HTERT RPE-1 (cell line): ENCODE results near the gene ALDOA.
"Not testable (repeated sequence)": the region's sequence is repeated elsewhere in the genome, so short reads cannot be mapped to it uniquely, and the experiment has no call there.

ENCODE experiments used
- in situ Hi-C: fragments of 300-500 bp; cut with MboI; formaldehyde crosslinking; loops from 4 replicates; pipeline ENCODE4 v1.14.3; 2020; ENCODE audit warnings: low sequenced_read_pairs

Gene ALDOA

GRCh38 chr16:30065102-30065942 is at the start of gene ALDOA:
TSS of gene ALDOA (plus strand) at chr16:30065760. CDS start at chr16:30066898, 1,138 bp downstream.
- in situ Hi-C loops: no loop called here

- in situ Hi-C loops: no loop called here
These were observed 48.8 kb upstream of the ALDOA start for GRCh38 chr16:30016555-30017276.

DNA sequence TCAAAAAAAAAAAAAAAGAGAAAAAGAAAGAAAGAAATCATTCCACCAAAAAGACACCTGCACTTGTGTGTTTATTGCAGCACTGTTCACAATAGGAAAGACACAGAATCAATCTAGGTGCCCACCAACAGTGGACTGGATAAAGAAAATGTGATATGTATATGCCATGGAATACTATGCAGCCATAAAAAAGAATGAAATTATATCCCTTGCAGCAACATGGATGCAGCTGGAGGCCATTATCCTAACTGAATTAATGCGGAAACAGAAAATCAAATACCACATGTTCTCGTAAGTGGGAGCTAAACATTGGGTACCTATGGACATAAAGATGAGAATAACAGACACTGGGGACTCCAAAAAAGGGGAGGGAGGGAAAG is 48.3 kb upstream of the ALDOA start:
- in situ Hi-C loops: no loop called here

DNA sequence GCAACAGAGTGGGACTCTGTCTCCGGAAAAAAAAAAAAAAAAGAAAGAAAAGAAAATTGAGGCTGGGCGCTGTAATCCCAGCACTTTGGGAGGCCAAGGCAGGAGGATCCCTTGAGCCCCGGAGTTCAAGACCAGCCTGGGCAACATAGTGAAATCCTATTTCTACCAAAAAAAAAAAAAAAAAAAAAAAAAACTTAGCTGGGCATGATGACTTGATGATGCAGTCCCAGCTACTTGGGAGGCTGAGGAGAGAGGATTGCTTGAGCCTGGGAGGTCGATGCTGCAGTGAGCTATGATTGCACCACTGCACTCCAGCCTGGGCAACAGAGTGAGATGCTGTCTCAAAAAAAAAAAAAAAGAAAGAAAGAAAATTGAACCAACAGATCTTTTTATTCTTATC is 47.6 kb upstream of the ALDOA start:
- in situ Hi-C loops: not testable (repeated sequence)

GRCh38 chr16:30018731-30019158 is 46.8 kb upstream of the ALDOA start:
- in situ Hi-C loops: no loop called here

DNA sequence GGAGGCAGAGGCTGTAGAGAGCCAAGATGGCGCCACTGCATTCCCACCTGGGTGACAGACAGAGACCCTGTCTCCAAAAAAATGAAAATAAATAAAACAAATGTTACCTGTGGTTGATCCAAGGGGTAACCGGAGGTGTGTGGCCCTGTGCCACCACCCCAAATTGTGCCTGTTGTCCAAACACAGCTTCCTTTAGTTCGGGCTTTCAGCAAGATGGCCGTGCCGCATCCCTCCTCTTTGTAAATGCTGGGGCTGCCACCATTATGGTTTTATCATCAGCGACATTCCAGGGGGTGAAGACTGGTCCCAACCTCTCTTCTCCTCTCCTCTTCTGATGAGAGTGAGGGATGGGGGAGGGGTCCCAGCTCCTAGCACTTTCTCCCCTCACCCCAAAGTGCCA is 42.7 kb upstream of the ALDOA start, which contains the start of gene C16orf92:
C16orf92 (plus strand) TSS at position 312 of the 400 bp plus-strand sequence. CDS start 143 bp downstream, outside the sequence.
- in situ Hi-C loops: no loop called here

- in situ Hi-C loops: no loop called here
These were observed 42.0 kb upstream of the ALDOA start for GRCh38 chr16:30023586-30023985.

DNA sequence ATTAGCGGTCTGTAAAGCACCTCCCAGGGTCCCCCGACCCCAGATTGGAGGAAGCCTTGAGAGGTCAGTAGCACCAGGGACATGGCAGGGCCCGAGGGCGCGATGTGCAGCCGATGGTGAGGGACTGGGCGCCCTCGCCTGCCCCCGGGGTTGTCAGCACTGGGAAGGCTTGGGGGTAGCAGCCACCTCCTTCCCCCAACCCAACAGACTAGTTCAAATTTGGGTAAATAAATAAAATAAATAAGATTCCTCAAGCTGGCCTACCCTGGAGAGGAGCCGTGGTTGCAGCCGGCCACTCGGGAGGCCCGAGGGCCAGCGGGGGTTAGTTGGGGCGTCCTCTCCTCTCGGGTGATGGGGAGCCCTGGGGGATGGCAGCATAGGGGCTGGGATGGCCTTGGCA is 41.1 kb upstream of the ALDOA start:
- in situ Hi-C loops: no loop called here

DNA sequence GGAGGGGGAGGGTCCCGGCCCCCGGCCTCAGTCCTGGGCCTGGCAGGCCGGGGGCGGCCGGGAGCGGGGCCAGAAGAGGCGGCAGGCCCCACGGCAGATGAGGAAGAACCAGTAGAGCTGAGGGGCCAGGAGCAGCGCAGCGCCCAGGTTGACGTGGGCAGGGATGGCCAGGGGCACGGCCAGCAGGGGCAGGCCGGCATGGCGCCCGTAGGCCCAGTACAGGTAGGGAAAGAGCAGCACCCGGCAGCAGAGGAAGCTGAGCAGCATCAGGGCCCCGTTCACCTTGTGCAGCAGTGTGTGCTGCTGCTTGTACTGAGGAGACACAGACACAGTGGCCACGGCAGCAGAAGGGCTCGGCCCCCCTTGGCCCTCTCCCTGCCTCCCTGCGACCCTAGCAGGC is 40.4 kb upstream of the ALDOA start:
- in situ Hi-C loops: no loop called here

DNA sequence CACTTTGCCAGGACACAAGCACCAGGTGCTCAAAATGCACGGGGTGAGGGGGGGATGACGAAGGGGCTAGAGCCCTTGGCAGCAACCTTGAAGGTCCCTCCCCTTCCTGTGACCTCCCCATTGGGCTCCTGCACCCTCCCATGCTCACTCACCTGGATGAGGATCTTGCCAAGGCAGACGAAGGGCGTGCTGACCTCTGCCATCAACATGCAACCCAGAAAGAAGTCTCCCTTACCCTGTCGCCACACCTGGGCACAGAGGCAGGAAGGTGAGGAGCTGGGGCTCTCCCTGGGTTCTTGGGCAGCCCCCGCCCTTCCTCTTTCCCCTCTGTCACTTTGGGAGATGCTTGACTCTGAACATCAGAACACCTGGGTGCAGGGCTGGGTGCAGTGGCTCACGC is 40.0 kb upstream of the ALDOA start:
- in situ Hi-C loops: no loop called here

DNA sequence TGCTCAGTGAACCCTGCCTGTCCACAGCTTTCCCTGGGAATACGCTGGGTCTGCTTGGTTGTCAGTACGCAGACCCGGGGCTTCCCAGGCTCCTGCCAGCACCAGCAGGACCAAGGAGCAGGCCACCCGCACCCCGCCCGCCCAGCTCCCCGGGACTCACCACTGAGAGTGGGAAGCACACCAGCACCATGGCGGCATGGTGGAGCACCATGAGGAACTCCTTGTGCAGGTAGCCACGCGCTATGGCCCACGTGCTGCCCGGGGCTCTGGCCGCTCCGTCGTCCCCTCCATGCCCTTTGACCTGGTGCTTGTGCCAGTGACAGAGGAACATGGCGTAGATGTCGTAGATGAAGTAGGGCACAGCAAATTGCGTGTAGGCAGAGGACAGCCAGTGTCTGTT is 39.1 kb upstream of the ALDOA start:
- in situ Hi-C loops: no loop called here

GRCh38 chr16:30027588-30028437 is 37.7 kb upstream of the ALDOA start:
- in situ Hi-C loops: no loop called here

- in situ Hi-C loops: no loop called here
These were observed 37.0 kb upstream of the ALDOA start for GRCh38 chr16:30028438-30029076.

GRCh38 chr16:30030011-30030685 is 35.4 kb upstream of the ALDOA start:
- in situ Hi-C loops: no loop called here

- in situ Hi-C loops: no loop called here
These were observed 34.6 kb upstream of the ALDOA start, which contains the start of gene TLCD3B for GRCh38 chr16:30030841-30031413. TSS of gene TLCD3B (minus strand) at chr16:30031271. CDS start at chr16:30030527, 744 bp downstream.

DNA sequence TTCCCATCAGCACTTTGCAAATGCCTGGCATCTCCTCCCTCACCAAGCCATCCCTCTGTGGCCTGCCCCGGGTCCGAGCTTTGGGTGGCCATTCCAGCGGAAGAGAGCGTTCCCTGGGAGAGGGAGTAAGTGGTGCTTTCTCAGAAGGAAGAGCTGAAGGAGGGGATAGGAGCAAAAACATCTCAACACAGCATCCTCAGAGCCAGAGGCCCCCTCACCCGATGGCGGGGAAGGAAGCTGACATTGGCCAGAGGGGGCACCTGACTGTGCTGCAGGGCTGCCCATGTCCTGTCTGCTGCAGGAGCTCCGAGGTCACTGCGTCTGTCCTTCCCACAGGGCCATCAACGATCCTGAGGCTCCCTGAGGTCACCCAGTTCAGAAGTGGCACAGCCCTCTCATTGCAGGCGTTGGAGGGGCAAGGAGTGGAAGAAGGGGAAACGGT is 34.1 kb upstream of the ALDOA start:
- in situ Hi-C loops: no loop called here

- in situ Hi-C loops: no loop called here
These were observed 33.3 kb upstream of the ALDOA start for GRCh38 chr16:30032083-30032819.

DNA sequence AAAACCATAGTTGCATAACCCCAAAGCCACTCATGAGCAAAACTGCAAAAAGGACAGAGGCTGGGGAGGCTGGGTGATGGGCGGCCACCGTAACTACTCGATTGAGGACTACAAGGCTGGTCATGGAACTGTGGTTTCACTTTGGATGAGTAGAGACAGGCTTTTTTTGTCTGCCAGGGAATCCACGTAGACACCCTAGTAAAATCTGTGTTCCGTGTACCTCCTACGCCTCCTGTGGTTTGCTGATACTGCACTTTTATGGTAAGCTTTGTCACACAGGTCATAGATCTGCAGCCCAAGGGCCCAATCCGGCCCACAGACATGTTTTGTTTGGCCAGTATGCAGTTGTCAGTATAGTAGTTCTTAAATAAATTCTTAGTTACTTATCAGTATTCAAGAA is 32.3 kb upstream of the ALDOA start:
- in situ Hi-C loops: no loop called here

DNA sequence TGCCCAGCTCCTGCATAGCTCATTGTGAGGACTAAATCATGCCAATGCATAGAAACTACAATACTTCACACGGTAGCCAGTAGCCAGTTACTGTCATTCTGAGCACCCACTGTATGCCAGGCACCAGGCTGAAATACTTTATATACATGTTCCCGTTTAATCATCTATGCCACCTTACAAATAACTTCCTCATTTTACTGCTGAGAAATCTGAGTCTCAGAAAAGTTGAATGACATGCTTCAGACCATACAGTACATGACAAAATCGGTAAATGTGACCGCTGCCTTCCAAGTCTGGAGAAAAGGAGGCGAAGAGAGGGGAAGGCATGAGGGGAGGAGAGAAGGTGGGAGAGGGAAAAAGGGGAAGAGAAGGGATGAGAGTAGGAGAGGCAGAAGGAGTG is 25.3 kb upstream of the ALDOA start:
- in situ Hi-C loops: no loop called here
